ENCODE results near the gene ARHGAP8. TPM values are rescaled to one million over a fixed set of nuclear protein-coding genes. Genes with fewer than 3 reads are reported as not detected.

The ARHGAP8 gene
- total and polyA plus RNA-seq, 10 of the 15 experiments (the other 5 are each of a cell fraction or from before 2014, with no cell fraction given): 0.33 TPM; not detected in 9

GRCh38 chr22:44793106-44793505 is 40.7 kb downstream of the ARHGAP8 start:
- no peak for FAIRE-seq
- TF ChIP-seq HDGF (IDR thresholded peaks at IDR 0.05) (no peak), POLR2AphosphoS2 (IDR thresholded peaks at IDR 0.05; ENCODE audit: low read depth, low read length) (no peak), KDM1A (IDR thresholded peaks at IDR 0.05; ENCODE audit: borderline replicate concordance) (no peak), NR2C1 (IDR thresholded peaks at IDR 0.05) (no peak), ZNF384 (IDR thresholded peaks at IDR 0.05; ENCODE audit: borderline replicate concordance, low read depth, low read length) (no peak), NR2C2 (IDR thresholded peaks at IDR 0.05; ENCODE audit: borderline replicate concordance, control insufficient read depth, insufficient read length, low read depth) (no peak), USF1 (IDR thresholded peaks at IDR 0.05; ENCODE audit: borderline replicate concordance, extremely low read length, insufficient read depth, low read depth, low read length) (no peak), BCLAF1 (IDR thresholded peaks at IDR 0.05) (no peak), CEBPZ (IDR thresholded peaks at IDR 0.05; ENCODE audit: low read depth, low read length) (no peak), FOXM1 (IDR thresholded peaks at IDR 0.05; ENCODE audit: low read depth, low read length) (no peak), MEF2A (IDR thresholded peaks at IDR 0.05; ENCODE audit: insufficient read depth, low read depth, low read length) (no peak), SMAD5 (IDR thresholded peaks at IDR 0.05; ENCODE audit: low read depth) (no peak), ATF7 (IDR thresholded peaks at IDR 0.05; ENCODE audit: low read depth) (no peak), ZZZ3 (IDR thresholded peaks at IDR 0.05; ENCODE audit: control insufficient read depth, insufficient read length, low read depth) (no peak), HSF1 (IDR thresholded peaks at IDR 0.05; ENCODE audit: low read depth, low read length) (no peak), RCOR1 (conservative IDR thresholded peaks at IDR 0.05; ENCODE audit: low read depth, low read length) (no peak)

More at GRCh38 chr22:44793106-44793505, 40.7 kb downstream of the ARHGAP8 start:
- CTCF ChIA-PET: interaction anchor here (0.6 kb wide), 1 partner anchor 1071 kb away, joined by 3 read pairs; no protein-coding TSS in a partner anchor
- H2AFZ ChIP-seq (ENCODE audit: control insufficient read depth, low read depth, low read length): no peak overlapping the region
- no peaks in the 10 kb centered on the region for H3K79me2 ChIP-seq (ENCODE audit: control insufficient read depth, insufficient read depth, low read length)
- H3K9me3 ChIP-seq (replicated peaks; ENCODE audit: control insufficient read depth, insufficient read depth, low read length): no peaks in the 10 kb centered on the region
- 45% methylated on average over 10 of the region's 10 CpGs for WGBS (ENCODE audit: insufficient coverage, insufficient replicate concordance, low lambda C conversion rate, missing lambda C conversion rate)
- DNase-seq (ENCODE audit: low read depth, low spot score) (no peak), ATAC-seq (no peak)
- H3K4me2 ChIP-seq (ENCODE audit: control insufficient read depth, insufficient read depth): no peak overlapping the region
- H3K9ac ChIP-seq (ENCODE audit: control insufficient read depth, insufficient read depth, low read length): no peak overlapping the region
- SMC1A ChIA-PET (ENCODE audit: uncharacterized antibody, unreplicated experiment): no interaction called here
- H3K27me3 ChIP-seq (replicated peaks in 1 of 2; ENCODE audit: control insufficient read depth in 2 of 2, insufficient read depth in 2 of 2, low read length in 1 of 2): no peaks in the 10 kb centered on the region; a peak in 1 of 4 replicates
- H3K4me3 ChIP-seq: no peak overlapping the region
- RAD21 ChIA-PET (ENCODE audit: unreplicated experiment): no interaction called here
- no peaks in the 10 kb centered on the region for H3K36me3 ChIP-seq (ENCODE audit: control insufficient read depth in 2 of 2, insufficient read depth in 2 of 2, low read length in 1 of 2)
- in situ Hi-C loops (cut with MboI) (no loop called here), intact Hi-C loops (cut with micrococcal nuclease; ENCODE audit: unreplicated experiment) (no loop called here)
- H4K20me1 ChIP-seq (ENCODE audit: control insufficient read depth, insufficient read depth): no peaks in the 10 kb centered on the region
- no peak overlapping the region for H3K27ac ChIP-seq (ENCODE audit: control insufficient read depth, insufficient read depth)
- no peaks in the 10 kb centered on the region for H3K4me1 ChIP-seq (ENCODE audit: control insufficient read depth, insufficient read depth, low read length)
- POLR2A ChIA-PET: no interaction called here
- BruUV-seq (replicated peaks): no TSS peak

Data from GM12878 (cell line).